Cardiac fibroblast (primary cell): ENCODE data around the gene FBXL13.

Source experiments
- DNase-seq, 2 donors: peaks; one replicate each; pipeline versions ENCODE4 v3.0.0 to v3.0.0-alpha.2; 2010; ENCODE audit warnings: low read depth in 2 of 2
- H3K4me3 ChIP-seq, 2 donors: replicated peaks in 1 of 2; 1 replicate in 1 of 2; 2 replicates in 1 of 2; pipeline ENCODE4 v1.5.1; 2011; ENCODE audit warnings: low read depth in 2 of 2, low read length in 2 of 2, mild to moderate bottlenecking in 2 of 2, moderate library complexity in 1 of 2
- CTCF ChIP-seq: IDR thresholded peaks from one replicate; pipeline ENCODE4 v1.5.1; 2011; ENCODE audit warnings: low read depth, mild to moderate bottlenecking, low read length, inconsistent platforms

Gene FBXL13

GRCh38 chr7:102874966-102875365, 199.6 kb downstream of the FBXL13 start:
- H3K4me3 ChIP-seq = no peak overlapping the region
- peak in 1 of 2 donors; percentile 47 for DNase-seq
- TF ChIP-seq CTCF = no peak

- TF ChIP-seq CTCF = no peak
- H3K4me3 ChIP-seq = no peak overlapping the region
- DNase-seq = peak; percentile 59 to 89
Measured at GRCh38 chr7:102874166-102874829, 200.3 kb downstream of the FBXL13 start.

- TF ChIP-seq CTCF = no peak
- no peak overlapping the region for H3K4me3 ChIP-seq
- DNase-seq = no peak
Measured at GRCh38 chr7:102873470-102874165, 201.0 kb downstream of the FBXL13 start.

- DNase-seq = peak; percentile 84 to 99
- no peak overlapping the region for H3K4me3 ChIP-seq
- no peak for TF ChIP-seq CTCF
Measured at GRCh38 chr7:102872460-102872859, 202.1 kb downstream of the FBXL13 start.

- TF ChIP-seq CTCF = no peak
- no peak for DNase-seq
- no peak overlapping the region for H3K4me3 ChIP-seq
Measured at GRCh38 chr7:102869195-102869594, 205.4 kb downstream of the FBXL13 start.

GRCh38 chr7:102866535-102867215, 207.9 kb downstream of the FBXL13 start:
- no peak overlapping the region for H3K4me3 ChIP-seq
- TF ChIP-seq CTCF = no peak
- DNase-seq = no peak
